GM12891 (cell line): ENCODE data around the gene ANKRD6.
A peak's percentile ranks its signal among the peaks of the same experiment; 100 is the strongest.

ENCODE experiments used
- DNase-seq: peaks from one replicate; pipeline ENCODE4 v3.0.0; 2011; ENCODE audit warnings: low spot score; ENCODE audit not compliant: insufficient read length
- FAIRE-seq: peaks from 2 replicates; lab custom pipeline; 2011; peaks lifted over from hg19 to GRCh38; lab: Jason Lieb, UNC
- PAX5 ChIP-seq: IDR thresholded peaks from 2 replicates; pipeline ENCODE4 v1.6.1; 2011; ENCODE audit warnings: low read length, moderate library complexity, mild to moderate bottlenecking; ENCODE audit not compliant: insufficient read depth, severe bottlenecking
- POLR2A ChIP-seq: IDR thresholded peaks from 2 replicates; pipeline ENCODE4 v1.6.1; 2011; ENCODE audit warnings: low read depth, low read length, control low read depth
- POLR2AphosphoS5 ChIP-seq: IDR thresholded peaks from 2 replicates; pipeline ENCODE4 v1.6.1; 2011; ENCODE audit warnings: low read depth, low read length, control low read depth
- POU2F2 ChIP-seq: IDR thresholded peaks from 2 replicates; pipeline ENCODE4 v1.6.1; 2011; ENCODE audit warnings: low read depth, mild to moderate bottlenecking, control low read depth, low read length, moderate library complexity
- SPI1 ChIP-seq: IDR thresholded peaks from 2 replicates; pipeline ENCODE4 v1.6.1; 2011; ENCODE audit warnings: low read depth, low read length, control low read depth
- TAF1 ChIP-seq: IDR thresholded peaks from 2 replicates; pipeline ENCODE4 v1.6.1; 2011; ENCODE audit warnings: low read depth, low read length, control low read depth

The ANKRD6 gene

DNA sequence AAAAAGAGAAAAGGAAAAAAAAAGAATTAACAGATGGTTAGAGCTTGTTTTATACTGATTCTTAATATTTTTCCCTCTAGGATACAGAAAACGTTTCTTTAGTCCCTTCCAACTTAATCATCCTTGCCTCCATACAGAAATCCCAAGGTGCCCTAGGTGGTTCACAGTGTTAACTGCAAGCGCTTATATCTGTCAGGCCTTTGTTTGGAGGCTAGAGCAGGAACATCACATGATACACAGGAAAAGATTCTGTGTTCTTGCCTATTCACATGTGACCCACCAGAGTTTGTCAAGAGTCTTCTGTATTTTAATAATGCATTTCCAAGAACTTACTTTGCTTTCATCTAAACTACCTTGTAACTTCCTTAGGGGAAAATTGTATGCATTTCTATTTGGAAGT lies 31.3 kb downstream of the ANKRD6 start:
- FAIRE-seq, result no peak
- no peak for DNase-seq
- TF ChIP-seq POU2F2 (no peak), POLR2A (no peak), SPI1 (no peak), TAF1 (no peak), POLR2AphosphoS5 (no peak), PAX5 (no peak)

DNA sequence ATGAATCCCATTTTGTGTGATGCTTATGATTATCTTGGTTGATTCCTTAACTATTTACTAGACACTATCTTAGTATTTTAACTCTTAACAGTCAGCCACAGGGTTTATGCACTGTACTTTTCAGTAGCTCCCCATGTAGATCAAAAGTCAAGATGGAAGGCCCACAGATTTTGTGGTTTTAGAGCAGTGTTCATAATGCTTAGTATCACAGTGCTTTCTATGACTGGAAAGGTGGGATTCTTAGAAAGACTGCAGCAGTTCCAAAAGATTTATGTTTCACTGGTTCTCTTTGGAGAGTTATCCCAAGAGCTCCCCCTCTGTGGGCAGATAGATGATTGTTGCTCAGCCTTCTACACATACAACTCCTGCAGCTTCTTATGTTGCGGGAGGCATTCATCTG lies 34.5 kb downstream of the ANKRD6 start:
- FAIRE-seq (no peak), DNase-seq (no peak)
- no peak for TF ChIP-seq TAF1
- TF ChIP-seq PAX5, result no peak
- TF ChIP-seq POLR2A, result no peak
- no peak for TF ChIP-seq POU2F2
- no peak for TF ChIP-seq SPI1
- TF ChIP-seq POLR2AphosphoS5, result no peak

DNA sequence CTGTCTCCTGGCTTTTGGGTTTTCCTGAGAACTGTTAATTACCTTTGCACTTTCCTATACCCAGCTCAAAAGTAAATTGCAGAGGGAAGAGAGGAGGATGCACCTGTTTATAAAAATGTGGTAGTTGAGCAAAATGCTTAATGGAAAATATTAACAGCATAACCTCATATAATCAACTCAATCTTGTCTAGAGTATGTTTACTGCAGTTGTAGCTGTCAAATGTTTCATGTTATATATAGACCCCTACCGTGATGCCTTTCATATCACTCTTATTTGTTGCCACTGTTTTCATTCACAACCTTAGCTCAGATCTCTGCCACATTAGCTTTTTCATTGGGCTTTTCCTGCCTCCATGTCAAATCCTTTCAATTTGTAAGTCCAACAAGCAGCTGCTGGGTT lies 36.0 kb downstream of the ANKRD6 start:
- TF ChIP-seq SPI1, result no peak
- no peak for TF ChIP-seq POLR2AphosphoS5
- TF ChIP-seq PAX5, result no peak
- no peak for TF ChIP-seq TAF1
- no peak for TF ChIP-seq POLR2A
- no peak for TF ChIP-seq POU2F2
- DNase-seq, result no peak
- no peak for FAIRE-seq

DNA sequence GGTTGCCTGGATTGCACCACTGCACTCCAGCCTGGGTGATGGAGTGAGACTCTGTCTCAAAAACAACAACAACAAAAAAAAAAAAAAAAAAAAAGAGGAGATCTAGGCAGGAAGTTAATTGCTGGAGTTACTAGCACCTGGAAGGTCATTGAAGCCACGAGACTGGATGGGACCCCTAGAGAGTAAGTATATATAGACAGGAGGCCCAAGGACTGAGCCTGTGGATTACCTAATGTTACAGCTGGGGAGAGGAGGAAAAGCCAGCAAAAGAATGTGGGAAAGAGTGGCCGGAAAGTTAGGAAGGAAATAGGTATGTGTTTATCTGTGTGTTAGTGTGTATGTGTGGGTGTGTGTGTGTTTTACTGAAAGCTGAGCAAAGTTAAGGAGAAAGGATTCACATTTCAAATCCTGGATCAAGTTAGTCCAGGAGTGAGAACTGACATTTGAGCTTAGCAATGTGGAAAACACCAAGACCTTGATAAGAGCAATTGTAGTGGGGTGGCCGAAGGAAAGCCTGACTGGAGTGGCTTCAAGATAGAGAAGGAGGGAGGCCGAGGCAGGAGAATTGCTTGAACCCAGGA lies 38.4 kb downstream of the ANKRD6 start:
- no peak for FAIRE-seq
- no peak for DNase-seq

DNA sequence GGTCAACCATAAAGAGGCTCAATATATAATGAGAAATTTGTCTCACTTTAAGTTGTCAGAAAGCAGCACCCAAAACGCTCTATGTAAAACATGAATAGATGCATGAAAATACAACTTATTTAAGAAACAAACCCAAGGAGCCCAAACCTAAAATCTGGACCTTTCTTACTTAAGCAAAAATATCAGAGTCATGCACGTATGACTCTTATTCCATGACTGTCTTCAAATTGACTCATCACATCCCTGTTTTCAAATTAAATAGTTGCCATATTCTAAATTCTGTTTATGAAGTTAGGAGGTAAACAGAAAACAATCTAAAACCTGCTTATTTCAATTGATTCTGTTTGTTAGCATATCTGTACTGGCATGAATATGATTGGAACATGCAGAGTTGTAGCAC lies 42.1 kb downstream of the ANKRD6 start:
- FAIRE-seq, result no peak
- TF ChIP-seq TAF1 (no peak), POLR2AphosphoS5 (no peak), POU2F2 (no peak)
- DNase-seq, result no peak

More for the DNA sequence above, 38.4 kb downstream of the ANKRD6 start:
- TF ChIP-seq POU2F2, result no peak
- no peak for TF ChIP-seq SPI1
- no peak for TF ChIP-seq TAF1
- no peak for TF ChIP-seq POLR2AphosphoS5
- no peak for TF ChIP-seq PAX5
- no peak for TF ChIP-seq POLR2A

DNA sequence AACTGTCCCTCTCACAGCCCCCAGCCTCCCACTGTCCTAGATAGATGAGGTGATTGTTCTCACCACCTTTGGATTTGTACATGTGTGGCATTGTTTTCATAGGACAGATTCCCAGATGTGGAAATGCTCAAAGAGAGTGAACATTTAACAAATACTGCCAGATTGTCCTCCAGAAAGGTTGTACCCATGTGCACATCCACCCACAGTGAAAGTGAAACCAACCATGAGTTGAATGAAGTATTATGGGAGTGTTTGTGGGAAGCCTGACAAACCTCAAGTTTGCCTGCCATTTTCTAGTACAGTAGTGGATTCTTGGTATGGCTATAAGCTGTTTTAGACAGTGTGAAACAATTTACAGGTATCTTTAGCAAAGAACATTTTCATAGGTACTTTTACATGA lies 42.7 kb downstream of the ANKRD6 start:
- DNase-seq (no peak), FAIRE-seq (peak; percentile 83)
- TF ChIP-seq PAX5, result no peak
- no peak for TF ChIP-seq SPI1
- TF ChIP-seq POLR2AphosphoS5, result no peak
- TF ChIP-seq TAF1, result no peak
- no peak for TF ChIP-seq POU2F2
- no peak for TF ChIP-seq POLR2A

DNA sequence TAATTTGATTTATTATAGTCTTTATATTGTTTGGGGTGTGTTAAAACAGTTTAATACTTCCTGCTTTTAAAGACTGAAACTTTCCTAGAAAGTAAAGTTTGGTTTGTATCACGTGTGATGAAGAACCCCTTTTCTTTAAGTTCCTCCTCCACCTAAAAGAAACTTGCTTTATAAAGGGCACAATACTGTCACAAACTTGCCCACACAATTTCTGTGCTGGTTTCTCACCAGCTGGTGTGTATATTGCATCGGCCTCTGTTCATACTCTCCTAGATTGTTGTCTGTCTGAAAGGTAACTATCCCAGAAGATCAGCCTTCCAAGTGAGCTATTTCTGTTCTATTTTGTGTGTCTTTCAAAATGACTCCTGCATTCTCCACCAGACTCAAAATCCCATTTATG lies 46.9 kb downstream of the ANKRD6 start:
- DNase-seq (no peak), FAIRE-seq (no peak)

DNA sequence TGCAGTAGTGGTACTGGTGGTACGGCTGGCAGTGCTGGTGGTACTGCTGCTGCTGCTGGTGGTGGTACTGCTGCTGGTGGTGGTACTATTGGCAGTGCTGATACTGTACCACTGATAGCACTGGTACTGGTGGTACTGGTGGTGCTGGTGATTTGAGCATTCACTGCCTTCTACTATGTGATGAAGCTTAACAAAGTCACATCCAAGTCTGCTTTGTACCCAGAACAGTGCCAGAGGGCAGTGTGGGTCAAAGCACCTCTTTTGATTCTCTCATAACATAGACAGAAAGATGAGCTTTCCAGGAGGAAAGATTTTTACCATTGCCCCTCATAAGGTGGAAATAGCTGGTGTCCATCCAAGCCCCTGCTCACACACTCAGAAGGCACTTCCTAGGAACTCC lies 48.7 kb downstream of the ANKRD6 start:
- no peak for TF ChIP-seq TAF1
- TF ChIP-seq PAX5, result no peak
- TF ChIP-seq POLR2A, result no peak
- TF ChIP-seq SPI1, result no peak
- no peak for TF ChIP-seq POU2F2
- TF ChIP-seq POLR2AphosphoS5, result no peak
- DNase-seq, result no peak
- no peak for FAIRE-seq

More for the DNA sequence above, 46.9 kb downstream of the ANKRD6 start:
- TF ChIP-seq SPI1 (no peak), POLR2A (no peak), TAF1 (no peak), PAX5 (no peak), POU2F2 (no peak), POLR2AphosphoS5 (no peak)

DNA sequence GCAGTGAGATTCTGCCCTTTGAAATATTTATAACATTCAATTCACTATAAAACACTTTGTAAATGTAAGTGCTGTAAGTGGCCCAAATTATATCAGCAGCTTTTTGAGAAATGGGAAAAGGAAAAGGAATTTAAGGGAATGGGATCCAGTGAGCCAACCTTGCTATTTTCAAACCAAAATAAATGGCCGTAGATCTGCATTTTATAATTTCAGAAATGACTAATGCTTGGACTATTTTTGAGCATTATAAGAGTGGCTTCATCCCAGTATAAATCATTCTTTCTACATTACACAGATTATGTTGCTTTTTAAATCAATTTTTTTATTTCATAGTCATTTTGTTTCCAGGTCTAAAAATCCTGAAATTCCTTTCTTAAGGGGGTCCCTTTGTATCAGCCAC lies 49.2 kb downstream of the ANKRD6 start:
- FAIRE-seq, result no peak
- TF ChIP-seq TAF1 (no peak), POLR2A (no peak), SPI1 (no peak), POU2F2 (no peak), PAX5 (no peak), POLR2AphosphoS5 (no peak)
- DNase-seq, result no peak

DNA sequence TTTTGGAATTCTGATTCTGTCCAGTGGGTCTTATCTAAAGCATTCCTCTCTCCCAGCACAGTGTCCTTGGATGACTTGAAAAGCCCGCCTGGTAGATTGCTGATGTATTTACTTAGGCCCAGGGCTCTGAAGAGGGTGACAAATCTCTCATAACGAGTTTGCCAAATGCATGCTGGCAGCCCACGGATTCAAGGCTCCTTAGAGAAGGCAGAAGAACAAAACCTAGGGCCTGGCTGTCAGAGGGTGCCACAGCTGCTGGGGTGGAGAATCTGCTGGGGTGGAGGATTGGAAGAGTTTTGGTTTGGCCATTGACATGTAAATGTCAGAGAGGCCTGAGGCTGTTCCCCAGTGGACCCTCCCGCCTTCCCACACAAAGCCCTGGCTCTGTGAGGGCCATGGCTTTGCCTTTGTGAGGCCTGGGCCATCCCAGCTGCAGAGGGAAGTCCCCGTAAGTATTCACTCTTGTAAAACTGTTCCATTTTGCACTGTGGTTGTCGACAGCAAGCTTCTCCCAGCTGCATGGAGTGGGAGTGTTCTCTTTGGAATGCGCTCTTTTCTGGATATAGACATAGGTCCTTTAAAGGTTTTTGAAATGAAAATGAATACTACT lies 50.3 kb downstream of the ANKRD6 start:
- no peak for FAIRE-seq

DNA sequence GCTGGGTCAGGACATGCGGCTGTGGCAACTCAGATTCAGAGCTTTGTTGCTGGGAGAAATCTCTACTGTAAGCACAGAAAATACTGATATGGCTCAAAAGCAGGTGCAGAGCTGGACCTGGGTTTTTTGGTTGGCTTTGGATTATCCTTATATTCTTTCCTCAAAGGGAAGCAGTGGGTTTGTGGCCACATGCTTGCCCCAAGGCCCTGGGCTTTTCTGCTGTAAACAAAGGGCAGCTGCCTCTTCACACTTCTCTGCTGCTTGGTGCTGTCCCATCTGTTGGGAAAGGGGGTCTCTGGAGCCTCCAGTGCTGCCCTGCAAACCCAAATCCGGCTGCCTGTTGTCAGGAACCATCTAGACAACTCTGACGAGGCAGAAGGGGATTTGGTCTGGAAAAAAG lies 52.4 kb downstream of the ANKRD6 start:
- DNase-seq, result no peak
- no peak for FAIRE-seq
- TF ChIP-seq PAX5 (no peak), POLR2AphosphoS5 (no peak), POLR2A (no peak), SPI1 (no peak), TAF1 (no peak), POU2F2 (no peak)

More for the DNA sequence above, 50.3 kb downstream of the ANKRD6 start:
- no peak for DNase-seq
- TF ChIP-seq SPI1, result no peak
- TF ChIP-seq PAX5, result no peak
- TF ChIP-seq POLR2AphosphoS5, result no peak
- TF ChIP-seq POU2F2, result no peak
- no peak for TF ChIP-seq POLR2A
- no peak for TF ChIP-seq TAF1
